COLO668 (cell line): ENCODE results near the gene RALY.
"Not testable (repeated sequence)": the region's sequence is repeated elsewhere in the genome, so short reads cannot be mapped to it uniquely, and the experiment has no call there.

Source experiments
- DNase-seq: peaks from one replicate; lab custom pipeline; 2025; ENCODE audit not compliant: unreplicated experiment; lab: John Stamatoyannopoulos, UW

RALY gene

DNA sequence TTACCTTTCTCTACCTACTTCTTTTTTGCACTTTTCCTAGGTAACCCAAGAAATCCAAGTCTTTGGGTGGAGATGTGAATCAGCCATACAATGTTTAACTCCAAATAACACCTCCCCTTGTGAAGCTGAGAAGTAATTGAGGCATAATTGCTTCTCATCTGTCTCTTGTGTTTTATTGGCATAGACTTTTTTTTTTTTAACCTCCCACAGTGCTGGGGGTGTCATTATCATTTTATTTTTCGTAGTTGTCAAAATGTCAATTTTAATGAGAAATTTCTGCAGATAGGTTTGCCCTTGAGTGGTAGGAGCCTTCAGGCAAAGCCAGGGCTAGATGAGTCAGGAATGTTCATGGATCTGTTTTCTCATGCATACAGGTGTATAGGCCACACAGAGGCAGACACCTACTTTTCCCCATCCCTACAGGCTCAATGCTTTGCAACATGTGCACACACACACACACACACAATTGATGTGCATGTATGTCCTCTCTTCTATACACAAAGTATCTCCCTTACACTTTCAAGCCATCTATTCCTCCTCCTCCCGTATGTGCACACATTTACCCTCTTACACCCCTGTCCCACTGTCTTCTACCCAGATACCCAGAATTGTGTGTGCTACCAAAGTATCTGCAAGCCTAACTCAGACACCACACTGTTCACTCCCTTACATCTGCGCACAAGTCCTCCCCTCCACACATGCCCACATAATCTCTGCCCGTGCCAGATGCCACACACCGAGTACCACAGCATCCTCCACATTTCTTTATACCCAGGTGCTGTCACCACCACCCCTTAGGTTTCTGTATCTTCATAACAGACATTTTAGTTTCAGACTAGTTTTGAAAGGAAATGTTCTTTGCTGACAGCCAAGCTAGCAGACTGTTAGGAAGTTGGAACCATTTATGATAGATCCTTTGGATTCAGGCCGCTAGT lies 22.0 kb downstream of the RALY start:
- DNase-seq = no peak

- DNase-seq = no peak
These were observed 23.0 kb downstream of the RALY start for GRCh38 chr20:34016736-34017135.

DNA sequence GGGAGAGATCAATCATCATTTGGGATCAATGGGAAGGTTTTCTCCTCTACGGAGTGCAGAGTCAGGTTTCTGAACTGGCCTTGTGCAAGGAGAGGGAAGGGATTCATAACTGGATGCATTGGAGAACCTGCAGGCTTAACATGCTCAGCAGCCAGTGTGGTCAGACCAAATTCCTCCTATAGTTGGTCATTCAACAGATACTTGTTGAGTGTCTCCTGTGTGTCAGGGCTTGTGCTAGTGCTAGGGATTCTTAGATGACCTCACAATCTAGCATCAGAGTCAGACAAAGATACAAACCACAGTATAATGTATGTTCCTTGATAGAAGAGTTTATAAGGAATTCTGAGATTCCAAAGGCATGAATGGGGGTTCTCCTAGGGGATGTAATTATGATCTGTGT lies 23.9 kb downstream of the RALY start:
- no peak for DNase-seq

GRCh38 chr20:34018166-34018565 lies 24.5 kb downstream of the RALY start:
- no peak for DNase-seq

- DNase-seq = no peak
These were observed 28.6 kb downstream of the RALY start for GRCh38 chr20:34022151-34022838.

DNA sequence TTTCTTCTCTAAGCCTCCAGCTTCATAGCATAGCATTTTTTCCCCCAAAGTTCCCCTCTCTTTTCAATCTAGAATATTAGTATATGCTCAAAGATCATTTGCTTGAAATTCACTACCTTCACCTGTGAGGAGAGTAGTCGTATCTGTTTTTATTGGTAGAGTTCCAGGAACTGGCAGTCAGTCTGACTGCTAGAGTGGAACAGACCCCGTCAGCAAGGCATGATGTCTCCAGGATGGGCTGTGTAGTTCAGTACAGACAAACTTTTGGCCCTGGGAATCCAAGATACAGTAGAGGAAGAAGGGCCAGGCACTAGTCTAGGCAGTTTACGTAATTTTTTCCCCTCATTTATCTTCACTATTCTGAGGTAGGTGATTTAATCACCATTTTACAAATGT lies 29.1 kb downstream of the RALY start:
- no peak for DNase-seq

DNA sequence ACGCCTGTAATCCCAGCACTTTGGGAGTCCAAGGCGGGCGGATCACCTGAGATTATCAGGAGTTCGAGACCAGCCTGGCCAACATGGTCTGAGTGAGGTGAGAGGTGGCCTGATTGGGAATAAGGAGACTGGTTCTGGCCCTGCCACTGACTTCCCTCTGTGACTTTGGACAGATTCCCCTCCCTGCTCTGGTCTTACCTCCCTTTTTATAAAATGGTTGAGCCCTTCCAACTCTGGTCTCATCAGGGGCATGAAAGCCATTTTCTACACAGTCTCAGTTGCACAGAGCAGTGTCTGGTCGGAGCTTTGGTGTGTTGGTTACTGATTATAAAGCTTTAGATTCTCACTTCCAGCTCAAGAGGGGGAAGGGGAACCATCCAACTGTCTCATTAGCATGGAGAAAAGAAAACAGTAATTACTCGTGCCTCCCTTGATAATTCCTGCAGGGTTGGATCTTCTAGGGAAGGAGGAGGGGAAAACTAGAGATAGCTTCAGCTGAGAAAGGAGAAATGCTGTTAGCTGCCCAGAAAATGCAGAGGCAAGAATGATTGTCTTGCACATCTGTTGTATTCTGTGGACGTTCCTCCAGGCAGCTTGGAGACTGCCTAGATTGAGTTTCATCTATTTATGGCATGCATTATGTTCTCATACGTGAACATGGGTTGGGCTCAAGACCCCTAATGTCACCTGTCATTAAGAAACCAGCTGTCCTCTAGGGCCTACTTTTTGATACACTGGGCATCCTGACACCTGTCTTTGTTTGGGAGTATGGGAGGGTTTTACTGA lies 30.4 kb downstream of the RALY start:
- DNase-seq = no peak

DNA sequence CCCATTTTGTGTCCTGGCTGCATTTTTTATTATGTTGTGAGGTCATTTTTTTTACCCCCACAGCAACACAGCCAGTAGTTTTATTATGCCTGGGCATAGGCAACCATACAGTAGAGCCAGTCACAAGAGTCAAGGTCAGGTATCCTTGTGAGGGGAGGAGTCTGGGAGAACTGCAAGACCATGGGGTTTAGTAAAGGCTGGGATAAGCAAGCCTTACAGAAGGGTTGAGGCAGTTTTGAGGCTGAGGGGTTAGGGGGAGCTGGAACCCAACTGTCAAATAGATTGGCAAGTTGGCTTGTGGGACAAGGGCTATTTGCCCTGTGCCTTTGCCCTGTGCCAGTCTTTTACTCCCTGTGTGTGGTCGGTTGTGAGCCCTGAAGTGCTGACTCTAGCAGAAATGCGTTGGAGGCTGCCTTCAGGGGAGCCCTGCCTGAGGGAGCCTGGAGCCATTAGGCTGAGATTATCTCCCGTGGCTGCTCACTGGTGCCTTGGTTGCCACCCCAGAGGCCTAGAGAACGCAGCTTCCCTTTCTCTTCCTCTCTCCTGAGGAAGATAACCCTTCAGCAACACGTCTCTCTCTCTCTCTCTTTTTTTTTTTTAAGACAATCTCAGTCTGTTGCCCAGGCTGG lies 31.1 kb downstream of the RALY start:
- no peak for DNase-seq

- DNase-seq = not testable (repeated sequence)
These were observed 34.3 kb downstream of the RALY start for GRCh38 chr20:34028013-34028412.

DNA sequence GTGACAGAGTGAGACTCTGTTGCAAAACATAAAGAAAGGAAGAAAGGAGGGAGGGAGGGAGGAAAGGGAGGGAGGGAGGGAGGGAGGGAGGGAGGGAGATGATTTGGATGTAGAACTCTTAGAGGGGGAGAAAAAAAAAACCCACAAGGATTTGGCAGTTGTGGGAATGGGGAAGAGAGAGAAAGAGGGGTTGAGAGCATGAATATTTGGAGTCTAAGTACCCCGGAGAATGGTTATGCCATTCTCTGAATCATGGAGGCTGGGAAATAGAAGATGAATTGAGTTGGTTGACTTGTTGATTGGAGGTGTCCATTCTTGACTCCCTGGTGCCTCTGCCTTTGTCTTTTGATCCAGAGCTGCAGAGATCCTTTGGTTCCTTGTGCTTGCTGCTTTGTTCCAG lies 35.7 kb downstream of the RALY start:
- no peak for DNase-seq

- DNase-seq = no peak
These were observed 36.7 kb downstream of the RALY start for GRCh38 chr20:34030456-34030855.

- DNase-seq = no peak
These were observed 40.2 kb downstream of the RALY start for GRCh38 chr20:34033903-34034302.

DNA sequence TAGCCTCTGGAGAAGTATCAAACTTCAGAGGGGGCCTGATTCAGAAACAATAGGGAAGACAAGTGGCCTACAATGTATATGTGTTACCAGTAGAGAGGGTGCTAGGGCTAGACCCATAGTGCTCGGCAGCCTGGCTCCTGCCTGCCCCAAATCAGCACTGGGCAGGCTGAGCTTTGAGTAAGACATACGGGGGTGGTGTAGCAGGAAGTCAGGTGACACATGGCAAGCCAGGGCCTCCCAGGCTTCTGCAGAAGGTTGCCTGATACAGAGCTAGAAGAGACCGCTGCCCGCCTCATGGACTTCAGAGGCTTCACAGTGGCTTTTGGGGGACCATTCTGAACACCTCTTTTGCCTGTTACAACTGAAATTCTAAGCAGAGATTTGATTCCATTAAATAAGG lies 43.4 kb downstream of the RALY start:
- DNase-seq = no peak

DNA sequence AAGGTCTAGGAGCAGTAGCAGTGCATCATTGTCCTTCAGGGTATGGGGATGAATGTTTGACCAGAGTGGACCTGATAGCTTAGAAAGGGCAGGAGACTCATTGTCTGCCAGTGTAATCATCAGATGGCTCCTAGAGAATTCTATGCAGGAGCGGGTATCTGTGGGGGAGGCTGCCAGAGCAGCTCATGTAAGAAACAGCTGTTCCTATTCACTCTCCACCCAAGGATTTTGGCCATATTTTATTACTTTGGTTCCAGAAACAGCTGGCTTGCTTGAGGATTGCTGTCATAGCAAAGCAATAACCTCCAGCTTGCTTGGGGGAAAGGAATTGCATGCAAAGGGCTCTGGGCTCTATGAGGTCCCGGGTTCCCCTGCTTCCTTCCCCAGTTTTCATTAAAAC lies 44.1 kb downstream of the RALY start:
- no peak for DNase-seq

DNA sequence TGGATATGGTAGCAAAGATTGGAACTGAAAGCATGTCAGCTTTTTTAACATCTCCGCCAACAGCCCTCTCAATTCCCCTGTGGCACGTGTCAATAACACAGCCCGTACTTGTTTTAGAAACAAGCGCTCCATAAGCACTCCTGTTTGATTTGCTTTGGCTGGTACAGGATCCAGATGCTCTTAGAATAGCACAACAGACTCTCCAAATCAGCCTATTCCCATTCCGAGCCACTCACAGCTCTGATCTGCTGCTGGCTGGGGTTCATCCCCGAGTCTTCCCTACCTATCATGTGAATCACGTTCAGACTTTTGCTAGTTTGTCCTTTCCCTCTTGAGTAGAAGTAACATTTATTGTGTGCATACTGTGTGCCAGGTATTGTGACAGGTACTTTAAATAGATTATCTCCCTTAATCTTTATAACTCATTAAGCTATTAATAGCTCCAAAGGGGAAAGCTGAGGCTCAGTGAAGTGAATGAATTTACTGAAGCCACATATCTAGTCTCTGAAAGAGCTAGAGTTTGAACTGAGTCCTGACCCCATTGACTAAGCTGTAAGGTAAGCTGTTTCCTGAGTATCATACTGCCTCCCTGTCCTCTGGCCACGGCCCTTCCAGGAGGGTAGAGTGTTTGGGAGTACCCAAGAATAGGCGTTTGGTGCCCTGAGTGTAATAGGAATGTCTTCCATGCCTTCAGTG lies 46.7 kb downstream of the RALY start:
- no peak for DNase-seq

DNA sequence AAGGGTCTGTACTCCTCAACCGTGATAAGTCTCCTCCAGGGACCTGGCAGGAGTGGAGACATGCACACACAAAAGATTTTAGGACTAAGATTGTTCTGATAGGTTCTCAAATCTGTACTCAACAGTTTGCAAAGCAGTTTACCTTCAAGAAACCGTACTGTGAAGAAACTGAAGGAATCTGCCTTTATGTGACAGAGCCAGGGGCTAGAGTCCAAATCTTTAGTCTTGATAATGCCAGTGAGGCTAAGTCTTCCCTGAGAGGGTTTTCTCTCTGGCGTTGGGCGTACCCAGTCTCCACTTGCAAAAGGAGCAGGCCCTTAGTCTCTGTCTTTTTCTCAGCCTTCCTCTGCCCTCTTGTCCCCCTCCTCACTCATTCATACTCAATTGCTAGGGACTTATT lies 47.5 kb downstream of the RALY start:
- no peak for DNase-seq

- peak; percentile 61 for DNase-seq
These were observed 48.6 kb downstream of the RALY start for GRCh38 chr20:34042262-34042661.

GRCh38 chr20:34043025-34043424 lies 49.3 kb downstream of the RALY start:
- DNase-seq = no peak

DNA sequence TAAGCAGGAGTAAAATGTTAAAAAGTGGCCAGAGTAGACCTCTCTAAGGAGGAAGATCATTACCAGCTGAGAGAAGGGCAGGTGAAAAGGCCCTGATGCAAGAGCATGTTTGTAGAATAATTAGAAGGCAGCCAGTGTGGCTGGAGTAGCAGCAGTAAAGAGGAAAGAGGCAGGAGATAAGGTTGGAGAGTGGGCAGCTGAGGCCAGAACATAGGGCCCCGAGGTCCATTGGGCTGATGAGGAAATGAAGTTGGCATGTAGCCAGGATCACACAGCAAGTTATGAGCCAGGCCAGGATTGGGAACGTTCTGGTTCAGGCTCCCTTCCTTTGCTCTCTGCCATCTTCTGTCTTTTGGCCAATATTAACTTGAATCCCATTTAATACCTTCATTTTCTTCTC lies 51.6 kb downstream of the RALY start:
- DNase-seq = peak; percentile 34

- no peak for DNase-seq
These were observed 52.4 kb downstream of the RALY start for GRCh38 chr20:34045930-34046725.
